AG09309 (cell line): ENCODE data around the gene MXRA5.
A peak's percentile ranks its signal among the peaks of the same experiment; 100 is the strongest.
"Not testable (repeated sequence)": the region's sequence is repeated elsewhere in the genome, so short reads cannot be mapped to it uniquely, and the experiment has no call there.

Source experiments
- DNase-seq: peaks from one replicate; pipeline ENCODE4 v3.0.0-alpha.2; 2010; ENCODE audit warnings: low read depth
- H3K4me3 ChIP-seq: 2 replicates; pipeline ENCODE4 v1.5.1; 2011; ENCODE audit warnings: mild to moderate bottlenecking, low read depth, low read length, moderate library complexity; ENCODE audit not compliant: control insufficient read depth
- TF ChIP-seq, protein P1 (sequence below): IDR thresholded peaks from 2 replicates; pipeline ENCODE4 v1.5.1; 2011; ENCODE audit warnings: mild to moderate bottlenecking, low read depth, low read length, inconsistent platforms; ENCODE audit not compliant: insufficient read depth, control insufficient read depth; ENCODE audit errors: missing control alignments

Gene MXRA5

DNA sequence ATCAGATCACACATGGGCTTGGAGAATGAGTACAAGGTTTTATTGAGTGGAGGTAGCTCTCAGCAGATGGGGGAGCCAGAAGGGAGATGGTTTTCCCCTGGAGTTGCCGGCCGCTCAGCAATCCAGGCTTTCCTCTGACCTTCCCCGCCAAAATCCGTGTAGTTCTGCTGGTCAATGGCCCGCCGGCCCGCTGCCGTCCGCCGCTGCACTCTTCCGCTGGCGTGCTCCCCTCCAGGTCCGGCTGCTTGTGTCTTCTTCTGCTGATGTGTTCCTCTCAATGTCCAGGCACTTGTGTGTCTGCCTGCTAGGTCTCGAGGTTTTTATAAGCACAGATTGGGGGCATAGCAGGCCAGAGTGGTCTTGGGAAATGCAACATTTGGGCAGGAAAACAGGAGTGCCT is 14.4 kb upstream of the MXRA5 start:
- no peak overlapping the region for H3K4me3 ChIP-seq
- TF ChIP-seq, protein P1, sequence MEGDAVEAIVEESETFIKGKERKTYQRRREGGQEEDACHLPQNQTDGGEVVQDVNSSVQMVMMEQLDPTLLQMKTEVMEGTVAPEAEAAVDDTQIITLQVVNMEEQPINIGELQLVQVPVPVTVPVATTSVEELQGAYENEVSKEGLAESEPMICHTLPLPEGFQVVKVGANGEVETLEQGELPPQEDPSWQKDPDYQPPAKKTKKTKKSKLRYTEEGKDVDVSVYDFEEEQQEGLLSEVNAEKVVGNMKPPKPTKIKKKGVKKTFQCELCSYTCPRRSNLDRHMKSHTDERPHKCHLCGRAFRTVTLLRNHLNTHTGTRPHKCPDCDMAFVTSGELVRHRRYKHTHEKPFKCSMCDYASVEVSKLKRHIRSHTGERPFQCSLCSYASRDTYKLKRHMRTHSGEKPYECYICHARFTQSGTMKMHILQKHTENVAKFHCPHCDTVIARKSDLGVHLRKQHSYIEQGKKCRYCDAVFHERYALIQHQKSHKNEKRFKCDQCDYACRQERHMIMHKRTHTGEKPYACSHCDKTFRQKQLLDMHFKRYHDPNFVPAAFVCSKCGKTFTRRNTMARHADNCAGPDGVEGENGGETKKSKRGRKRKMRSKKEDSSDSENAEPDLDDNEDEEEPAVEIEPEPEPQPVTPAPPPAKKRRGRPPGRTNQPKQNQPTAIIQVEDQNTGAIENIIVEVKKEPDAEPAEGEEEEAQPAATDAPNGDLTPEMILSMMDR = no peak
- DNase-seq = no peak

DNA sequence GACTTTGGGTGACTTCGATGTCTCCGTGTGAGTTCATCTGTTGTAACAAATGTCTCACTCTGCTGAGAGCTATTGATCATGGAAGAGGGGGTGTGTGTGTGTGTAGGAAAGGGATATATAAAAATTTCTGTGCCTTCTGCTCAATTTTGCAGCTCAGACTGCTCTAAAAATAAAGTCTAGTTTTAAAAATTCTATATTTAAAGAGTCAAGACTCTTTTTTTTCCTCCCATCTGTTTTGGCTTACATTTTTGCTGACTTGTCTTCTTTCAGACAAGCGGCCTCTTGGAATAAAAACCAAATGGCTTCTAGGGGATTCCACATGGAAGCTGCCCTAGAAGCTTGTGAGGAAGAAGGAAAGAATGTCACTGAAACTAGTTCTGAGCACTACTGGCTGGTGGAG is 6.3 kb upstream of the MXRA5 start:
- H3K4me3 ChIP-seq, DNase-seq: not testable (repeated sequence)

DNA sequence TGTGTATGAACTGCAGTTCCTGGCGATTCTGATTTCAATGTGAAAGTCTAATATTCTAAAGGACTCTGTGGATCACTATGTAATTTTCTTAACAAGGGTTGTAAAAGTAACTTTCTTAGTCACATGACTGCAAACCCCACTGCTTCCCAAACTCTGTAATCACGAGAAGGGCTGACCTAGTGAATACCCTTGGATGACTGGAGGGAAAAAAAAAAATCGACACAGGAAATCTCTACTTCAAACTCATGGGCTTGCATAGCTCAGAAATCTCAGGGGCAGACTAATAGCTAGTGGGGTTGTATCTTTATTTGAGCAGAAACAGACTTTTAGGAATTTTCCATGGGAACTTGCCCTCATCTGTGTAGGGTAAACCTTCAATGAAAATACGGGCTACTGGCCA is 4.8 kb upstream of the MXRA5 start:
- no peak for DNase-seq
- H3K4me3 ChIP-seq = no peak overlapping the region
- TF ChIP-seq, protein P1 = no peak

DNA sequence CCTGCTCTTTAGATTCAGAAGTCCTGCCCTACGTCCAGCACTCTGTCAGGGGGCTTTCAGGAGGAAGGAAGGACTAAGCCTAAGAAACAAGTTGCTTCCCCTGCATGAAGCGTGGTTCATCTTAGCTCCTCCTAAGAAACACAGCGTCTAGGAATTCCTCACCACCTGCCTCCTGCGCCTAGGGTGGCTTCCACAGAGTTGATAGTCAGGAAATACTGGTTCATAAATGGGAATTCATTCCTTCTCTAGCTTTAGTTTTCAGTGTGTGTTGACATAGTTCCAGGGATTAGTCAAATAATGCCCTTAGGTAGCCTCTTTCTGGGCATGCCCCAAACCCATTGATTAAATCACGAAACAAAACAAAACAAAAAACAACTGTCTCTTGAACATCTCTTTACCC is 1.7 kb upstream of the MXRA5 start:
- TF ChIP-seq, protein P1 = no peak
- DNase-seq = no peak
- no peak overlapping the region for H3K4me3 ChIP-seq

DNA sequence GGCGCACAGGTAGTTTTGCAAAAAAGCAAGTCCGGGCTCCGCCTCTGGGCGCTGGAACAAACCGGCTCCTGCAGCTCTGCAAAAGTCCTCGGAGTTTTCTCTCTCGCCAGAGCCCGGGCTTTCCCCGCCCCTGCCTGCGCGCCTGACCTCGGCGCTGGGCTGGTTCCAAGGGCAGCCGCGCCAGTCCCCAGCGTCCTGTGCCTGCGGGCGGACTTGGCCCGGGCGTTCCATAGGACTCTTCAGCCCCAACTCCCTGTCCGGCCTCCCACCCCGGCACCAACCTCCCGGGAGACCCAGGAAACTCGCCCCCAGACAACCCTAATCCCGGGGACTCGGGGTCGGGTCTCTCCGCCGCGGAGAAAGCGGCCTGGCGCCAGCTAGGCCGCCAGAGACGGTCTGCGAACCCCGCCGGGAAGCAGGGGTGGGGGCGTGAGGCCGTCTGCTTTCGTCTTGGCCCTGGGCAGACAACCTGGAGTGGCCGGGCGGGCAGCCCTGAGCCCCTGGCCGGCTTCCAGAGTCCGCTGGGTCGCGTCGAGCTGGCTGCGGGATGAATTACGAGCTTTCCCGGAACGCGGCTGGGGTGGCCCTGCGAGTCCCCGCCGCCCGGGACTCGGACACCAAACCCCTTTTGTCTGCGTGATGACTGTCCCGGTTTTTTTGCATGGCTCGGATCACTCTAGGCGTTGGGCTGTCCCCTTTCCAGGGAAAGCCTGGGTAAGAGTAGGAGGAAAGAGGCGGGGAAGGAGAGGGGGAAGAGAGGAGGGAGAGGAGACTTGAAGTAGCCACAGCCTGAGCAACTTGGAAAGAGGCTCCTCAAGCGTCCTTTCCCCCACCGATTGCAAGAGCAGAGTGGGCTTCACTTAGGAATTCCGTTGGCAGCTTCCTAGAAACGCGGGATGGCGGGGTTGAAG is 916 bp downstream of the MXRA5 start:
- TF ChIP-seq, protein P1 = no peak
- H3K4me3 ChIP-seq = peak overlapping the region; percentile 62
- DNase-seq = peak; percentile 7

DNA sequence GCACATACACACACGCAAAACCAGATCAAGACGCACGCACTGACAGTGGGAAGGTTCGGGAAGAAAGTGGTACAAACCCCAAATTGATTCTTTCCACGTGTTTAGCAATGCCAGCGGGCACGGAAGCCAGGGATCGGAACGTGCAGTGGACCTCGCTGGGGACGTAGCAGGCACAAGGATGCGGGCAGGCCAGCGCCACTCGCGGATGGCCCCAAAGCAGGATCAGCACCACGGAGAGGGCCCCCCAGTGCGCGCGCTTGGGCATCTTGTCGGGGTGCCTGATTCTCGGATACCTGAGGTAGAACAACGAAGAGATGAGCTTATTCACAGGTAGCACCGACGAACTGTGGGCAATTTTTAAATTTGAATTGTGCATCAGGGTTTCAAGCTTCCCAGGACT is 2.9 kb downstream of the MXRA5 start:
- H3K4me3 ChIP-seq, DNase-seq: not testable (repeated sequence)

DNA sequence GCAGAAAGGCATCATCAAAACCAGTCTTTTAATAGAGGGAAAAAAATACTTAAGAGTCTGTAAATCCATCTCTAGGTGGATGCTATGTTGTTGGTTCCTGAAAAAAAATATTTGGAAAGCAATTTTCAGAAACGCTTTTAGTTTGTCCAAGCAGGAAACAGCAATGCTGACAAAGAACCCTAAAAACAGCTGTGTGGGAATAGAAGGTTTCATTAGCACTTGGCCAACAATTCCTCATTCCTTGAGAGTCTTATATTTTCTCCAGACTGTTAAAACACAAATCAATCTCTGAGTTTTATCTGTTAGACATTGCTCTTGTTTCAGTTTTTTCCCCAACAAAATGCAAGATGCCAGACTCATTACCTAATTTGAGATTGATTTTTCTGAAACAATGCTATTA is 6.4 kb downstream of the MXRA5 start:
- TF ChIP-seq, protein P1 = no peak
- no peak for DNase-seq
- no peak overlapping the region for H3K4me3 ChIP-seq

DNA sequence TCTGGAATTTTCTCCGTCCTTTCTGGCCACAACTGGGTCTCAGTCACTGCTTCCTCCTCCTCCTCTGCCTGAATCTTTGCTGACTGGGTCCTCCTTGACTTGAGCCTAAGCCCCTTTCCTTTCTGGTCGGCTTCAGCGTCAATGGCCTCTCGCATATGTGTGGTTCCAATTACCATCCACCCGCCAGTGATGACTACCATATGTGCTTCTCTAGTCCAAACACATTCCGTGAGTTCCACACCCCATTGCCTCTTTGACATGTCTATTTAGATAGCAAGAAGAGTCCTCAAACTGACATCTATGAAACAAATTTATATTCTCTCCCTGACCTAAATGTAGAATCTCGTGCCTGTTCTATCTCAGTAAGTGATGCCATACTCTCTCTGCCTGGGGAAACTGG is 19.8 kb downstream of the MXRA5 start:
- H3K4me3 ChIP-seq = no peak overlapping the region
- TF ChIP-seq, protein P1 = no peak
- DNase-seq = peak; percentile 71
